SK-N-MC (cell line): ENCODE results near the gene UBAC2.

ENCODE experiments used
- DNase-seq: peaks from one replicate; pipeline ENCODE4 v3.0.0-alpha.2; 2011; ENCODE audit warnings: low read depth, low spot score
- H3K27ac ChIP-seq: fragments of 200-600 bp; sonication (generic); 2 replicates; pipeline ENCODE4 v1.5.1; 2016; ENCODE audit warnings: mixed run types
- H3K36me3 ChIP-seq: fragments of 200-600 bp; sonication (generic); 2 replicates; pipeline ENCODE4 v1.6.1; 2017; ENCODE audit warnings: antibody characterized with exemption, low read length, mixed read lengths; ENCODE audit not compliant: insufficient read depth
- H3K4me3 ChIP-seq: fragments of 200-600 bp; sonication (generic); 2 replicates; pipeline ENCODE4 v1.5.1; 2016
- H3K9ac ChIP-seq: fragments of 200-600 bp; sonication (generic); 2 replicates; pipeline ENCODE4 v1.8.0; 2017; ENCODE audit warnings: mixed run types, mixed read lengths; ENCODE audit not compliant: insufficient read length
- H3K9me3 ChIP-seq: fragments of 200-600 bp; sonication (generic); 2 replicates; pipeline ENCODE4 v1.6.1; 2017; ENCODE audit warnings: low read depth, mild to moderate bottlenecking, antibody characterized with exemption, low read length, moderate library complexity, mixed read lengths
- EZH2 ChIP-seq: fragments of 200-600 bp; sonication (generic); IDR thresholded peaks from one replicate; pipeline ENCODE4 v1.6.1; 2017; ENCODE audit warnings: antibody characterized with exemption
- FOXP2 ChIP-seq: optimal IDR thresholded peaks from 2 replicates; pipeline ENCODE3; 2011; ENCODE audit warnings: mild to moderate bottlenecking, moderate library complexity; ENCODE audit not compliant: insufficient read depth; ENCODE audit errors: extremely low read length, control extremely low read depth
- POLR2AphosphoS5 ChIP-seq: IDR thresholded peaks from 2 replicates; pipeline ENCODE4 v1.6.1; 2012; ENCODE audit warnings: mild to moderate bottlenecking, low read depth, low read length, borderline replicate concordance

Gene UBAC2

DNA sequence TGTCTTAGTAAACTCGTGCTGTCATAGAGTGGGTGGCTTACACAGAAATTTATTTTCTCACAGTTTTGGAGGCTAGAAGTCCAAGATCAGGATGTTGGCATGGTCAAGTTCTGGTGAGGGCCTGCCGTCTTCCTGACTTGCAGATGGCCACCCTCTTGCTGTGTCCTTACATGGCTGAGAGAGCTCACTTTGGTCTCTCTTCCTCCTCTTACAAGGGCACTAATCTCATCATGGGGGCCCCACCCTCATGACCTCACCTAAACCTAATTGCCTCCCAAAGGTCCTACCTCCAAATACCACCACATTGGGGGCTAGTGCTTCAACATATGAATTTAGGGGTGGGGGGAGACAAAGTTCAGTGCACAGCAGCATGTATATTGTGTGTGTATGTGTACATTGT, 71.8 kb downstream of the UBAC2 start:
- no peak for DNase-seq
- H3K4me3 ChIP-seq: no peak overlapping the region
- TF ChIP-seq FOXP2: no peak
- no peak for TF ChIP-seq EZH2
- TF ChIP-seq POLR2AphosphoS5: no peak
- H3K9ac ChIP-seq: no peak overlapping the region
- no peaks in the 10 kb centered on the region for H3K9me3 ChIP-seq
- peaks cover 7% of the 10 kb centered on the region; the same call in 1 of the 2 replicates for H3K36me3 ChIP-seq
- H3K27ac ChIP-seq: no peak overlapping the region

DNA sequence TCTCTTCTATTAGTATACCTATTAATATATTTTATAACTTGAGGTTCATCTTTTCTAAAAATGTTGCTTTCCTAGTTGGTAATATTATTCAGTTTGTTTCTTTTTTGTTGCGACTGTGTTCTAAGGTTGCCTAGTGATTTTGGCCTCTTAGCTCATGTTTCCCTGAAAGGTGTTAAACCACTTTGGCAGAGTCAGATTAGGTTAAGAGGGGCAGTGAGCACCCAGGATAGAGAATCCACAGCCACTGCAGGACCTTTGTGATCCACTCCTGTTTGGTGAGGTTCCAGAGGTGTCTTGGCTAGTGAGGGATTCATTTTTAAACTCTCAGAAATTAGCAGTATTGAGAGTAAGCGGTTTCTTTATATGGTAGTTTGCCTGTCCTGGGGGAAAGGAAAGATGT, 72.5 kb downstream of the UBAC2 start:
- Histone ChIP-seq H3K4me3 (no peak overlapping the region), H3K27ac (no peak overlapping the region), H3K36me3 (peaks cover 7% of the 10 kb centered on the region; the same call in 1 of the 2 replicates), H3K9ac (no peak overlapping the region), H3K9me3 (no peaks in the 10 kb centered on the region)
- TF ChIP-seq FOXP2 (no peak), EZH2 (no peak), POLR2AphosphoS5 (no peak)
- DNase-seq: no peak

DNA sequence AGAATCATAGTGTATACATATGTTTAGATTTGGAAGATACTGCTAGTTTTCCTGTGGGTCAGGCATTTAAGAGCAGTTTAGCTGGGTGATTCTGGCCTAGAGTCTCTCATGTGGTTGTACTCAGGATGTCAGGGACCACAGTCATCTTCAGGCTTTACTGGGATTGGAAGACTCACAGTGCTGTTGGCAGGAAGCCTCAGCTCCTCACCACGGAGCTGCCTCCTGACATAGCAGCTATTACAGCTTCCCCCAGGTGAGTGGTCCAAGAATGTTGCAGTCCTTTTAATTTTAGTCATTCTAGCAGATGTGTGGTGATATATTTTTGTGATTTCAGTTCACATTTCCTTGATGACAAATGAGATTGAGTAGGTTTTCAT, 74.4 kb downstream of the UBAC2 start:
- peaks cover 7% of the 10 kb centered on the region; the same call in 1 of the 2 replicates for H3K36me3 ChIP-seq
- H3K9ac ChIP-seq: no peak overlapping the region
- H3K4me3 ChIP-seq: no peak overlapping the region
- DNase-seq: no peak
- TF ChIP-seq FOXP2 (no peak), EZH2 (no peak), POLR2AphosphoS5 (no peak)
- H3K27ac ChIP-seq: no peak overlapping the region
- H3K9me3 ChIP-seq: no peaks in the 10 kb centered on the region

DNA sequence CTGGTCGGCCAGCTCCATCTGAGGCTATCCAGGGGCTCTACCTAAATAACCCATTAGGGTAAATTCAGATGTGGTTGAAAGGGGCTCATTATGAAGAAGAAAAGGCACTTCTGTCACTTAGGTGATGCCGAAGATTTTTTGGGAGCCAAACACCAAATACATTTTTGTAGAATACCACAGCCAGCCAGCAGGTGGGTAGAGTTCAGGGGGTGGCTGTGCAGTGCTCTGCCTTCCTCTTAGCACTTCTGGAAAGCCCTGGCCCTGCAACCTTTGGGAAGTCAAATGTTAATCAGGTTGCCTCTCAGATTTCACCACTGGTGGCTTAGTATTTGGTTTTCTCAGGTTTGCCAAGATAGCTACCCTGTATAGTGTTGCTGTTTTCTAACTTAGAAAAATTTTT, 76.1 kb downstream of the UBAC2 start:
- H3K36me3 ChIP-seq: peaks cover 7% of the 10 kb centered on the region; the same call in 1 of the 2 replicates
- H3K4me3 ChIP-seq: no peak overlapping the region
- no peak overlapping the region for H3K27ac ChIP-seq
- DNase-seq: no peak
- no peaks in the 10 kb centered on the region for H3K9me3 ChIP-seq
- no peak for TF ChIP-seq EZH2
- TF ChIP-seq POLR2AphosphoS5: no peak
- no peak for TF ChIP-seq FOXP2
- H3K9ac ChIP-seq: no peak overlapping the region

DNA sequence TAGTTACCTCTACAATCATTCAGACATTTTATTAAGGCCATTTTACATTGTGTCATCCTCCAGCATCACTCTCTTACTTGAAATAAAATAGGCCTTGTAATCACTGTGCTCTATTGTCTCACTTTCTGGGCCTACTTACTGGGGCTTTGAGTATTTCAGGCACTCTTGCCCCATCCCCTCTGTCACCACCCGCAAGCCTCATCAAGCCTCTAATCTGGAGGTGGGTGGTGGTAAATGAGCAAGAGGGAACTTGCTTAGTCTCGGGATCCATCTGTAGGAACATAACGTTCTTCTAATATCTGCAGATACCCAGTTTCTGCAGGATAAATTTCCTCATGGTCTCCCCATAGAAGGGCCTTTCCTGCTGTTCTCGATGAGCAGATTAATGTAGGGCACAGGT, 77.0 kb downstream of the UBAC2 start:
- TF ChIP-seq EZH2: no peak
- TF ChIP-seq POLR2AphosphoS5: no peak
- TF ChIP-seq FOXP2: no peak
- DNase-seq: no peak
- no peaks in the 10 kb centered on the region for H3K9me3 ChIP-seq
- no peak overlapping the region for H3K4me3 ChIP-seq
- peaks cover 1% of the 10 kb centered on the region; the same call in 1 of the 2 replicates for H3K36me3 ChIP-seq
- H3K27ac ChIP-seq: no peak overlapping the region
- no peak overlapping the region for H3K9ac ChIP-seq

DNA sequence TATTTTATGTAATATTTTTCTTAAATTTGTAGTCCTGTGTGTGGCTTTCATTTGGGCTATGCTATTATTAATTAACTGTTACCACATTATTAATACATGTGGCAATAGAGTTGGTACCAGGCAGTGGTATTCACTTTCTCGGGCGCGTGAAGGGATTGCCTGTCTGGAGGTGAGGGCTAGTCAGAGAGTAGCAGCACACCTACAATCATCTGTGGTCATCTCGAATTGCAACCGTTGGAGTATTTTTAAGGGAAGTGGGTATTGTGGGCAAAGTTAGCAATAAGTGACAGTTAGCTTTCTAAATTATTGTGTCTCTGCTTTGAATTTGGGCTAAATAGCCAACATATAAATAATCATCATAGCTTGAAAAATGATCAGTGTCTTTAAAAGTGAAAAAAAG, 77.5 kb downstream of the UBAC2 start:
- H3K9ac ChIP-seq: no peak overlapping the region

DNA sequence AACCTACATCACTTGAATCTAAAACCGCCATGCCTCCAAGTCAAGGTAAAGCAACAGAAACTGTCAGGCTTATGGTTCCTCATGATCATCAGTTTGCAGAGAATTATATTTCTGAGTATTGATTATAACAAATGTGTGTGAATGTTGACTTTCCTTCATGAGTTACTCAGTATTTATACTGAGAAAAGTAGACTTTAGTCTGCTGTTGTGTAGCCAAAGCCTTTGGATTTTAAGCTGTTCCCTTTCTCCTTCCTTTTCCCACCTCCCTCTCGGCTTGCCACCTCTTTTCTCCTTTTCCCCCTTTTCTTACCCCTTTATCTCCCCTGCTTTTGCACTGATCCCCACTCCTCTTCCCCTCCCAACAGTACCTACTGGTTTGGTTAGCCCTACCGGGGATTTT, 78.2 kb downstream of the UBAC2 start:
- no peak for DNase-seq
- Histone ChIP-seq H3K9me3 (no peaks in the 10 kb centered on the region), H3K9ac (no peak overlapping the region), H3K27ac (no peak overlapping the region), H3K4me3 (no peak overlapping the region), H3K36me3 (no peaks in the 10 kb centered on the region)
- no peak for TF ChIP-seq EZH2
- no peak for TF ChIP-seq FOXP2
- no peak for TF ChIP-seq POLR2AphosphoS5

More for the DNA sequence above, 77.5 kb downstream of the UBAC2 start:
- Histone ChIP-seq H3K9me3 (no peaks in the 10 kb centered on the region), H3K36me3 (no peaks in the 10 kb centered on the region), H3K4me3 (no peak overlapping the region), H3K27ac (no peak overlapping the region)
- no peak for DNase-seq
- TF ChIP-seq FOXP2: no peak
- TF ChIP-seq POLR2AphosphoS5: no peak
- no peak for TF ChIP-seq EZH2

DNA sequence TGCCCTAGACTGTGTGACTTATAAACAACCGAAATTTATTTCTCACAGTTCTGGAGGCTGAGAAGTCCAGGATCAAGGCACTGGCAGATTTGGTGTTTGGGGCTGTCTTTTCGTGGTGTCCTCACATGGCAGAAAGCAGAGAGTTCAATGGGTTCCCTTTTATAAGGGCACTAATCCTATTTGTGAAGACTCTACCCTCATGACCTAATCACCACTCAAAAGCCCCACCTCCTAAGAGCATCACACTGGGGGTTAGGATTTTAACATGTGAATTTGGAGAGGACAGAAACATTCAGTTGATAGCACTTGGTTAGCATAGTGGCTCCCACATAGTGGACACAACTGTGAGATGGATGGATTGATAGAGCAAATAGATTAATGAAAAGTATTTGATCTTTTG, 79.0 kb downstream of the UBAC2 start:
- DNase-seq: no peak
- no peaks in the 10 kb centered on the region for H3K36me3 ChIP-seq
- no peak overlapping the region for H3K4me3 ChIP-seq
- no peaks in the 10 kb centered on the region for H3K9me3 ChIP-seq
- H3K9ac ChIP-seq: no peak overlapping the region
- H3K27ac ChIP-seq: no peak overlapping the region
- TF ChIP-seq EZH2: no peak
- TF ChIP-seq FOXP2: no peak
- no peak for TF ChIP-seq POLR2AphosphoS5

DNA sequence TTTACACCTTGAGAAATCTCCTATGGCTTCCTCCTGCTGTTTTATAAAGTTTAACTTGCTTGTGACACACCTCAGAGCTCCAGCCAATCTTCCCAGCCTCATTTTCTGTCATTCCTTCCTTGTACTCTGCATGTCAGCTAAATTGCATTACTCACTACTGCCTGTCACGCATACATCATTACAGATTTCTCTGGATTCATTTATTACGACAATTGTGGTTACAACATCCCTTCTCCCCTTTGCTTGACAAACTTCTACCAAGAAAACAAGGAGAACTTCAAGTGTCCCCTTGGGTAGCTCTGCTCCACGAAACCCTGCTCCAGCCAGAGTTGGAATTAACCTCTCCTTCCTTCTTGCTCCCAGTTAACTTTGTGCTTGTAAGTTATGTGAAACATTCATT, 79.5 kb downstream of the UBAC2 start:
- TF ChIP-seq FOXP2: no peak
- no peak for TF ChIP-seq EZH2
- no peak for TF ChIP-seq POLR2AphosphoS5
- H3K9me3 ChIP-seq: no peaks in the 10 kb centered on the region
- DNase-seq: no peak
- no peak overlapping the region for H3K27ac ChIP-seq
- no peaks in the 10 kb centered on the region for H3K36me3 ChIP-seq
- no peak overlapping the region for H3K9ac ChIP-seq
- no peak overlapping the region for H3K4me3 ChIP-seq
